ENCODE results near the gene ARSG.
"Not testable (repeated sequence)": the region's sequence is repeated elsewhere in the genome, so short reads cannot be mapped to it uniquely, and the experiment has no call there.

ARSG gene

GRCh38 chr17:68359791-68360535 is 68.7 kb downstream of the ARSG start:
- DNase-seq (ENCODE audit: insufficient read length, low spot score) (no peak), FAIRE-seq (no peak)

- FAIRE-seq (peak; percentile 88), DNase-seq (ENCODE audit: insufficient read length, low spot score) (no peak)
Observed at GRCh38 chr17:68365469-68365868, 74.2 kb downstream of the ARSG start.

GRCh38 chr17:68368387-68368786 is 77.1 kb downstream of the ARSG start:
- no peak for FAIRE-seq

GRCh38 chr17:68375566-68375965 is 84.3 kb downstream of the ARSG start:
- no peak for FAIRE-seq

More at GRCh38 chr17:68368387-68368786, 77.1 kb downstream of the ARSG start:
- no peak for DNase-seq (ENCODE audit: insufficient read length, low spot score)

GRCh38 chr17:68376178-68376577 is 84.9 kb downstream of the ARSG start:
- not testable (repeated sequence) for DNase-seq (ENCODE audit: insufficient read length, low spot score); FAIRE-seq

More at GRCh38 chr17:68375566-68375965, 84.3 kb downstream of the ARSG start:
- no peak for DNase-seq (ENCODE audit: insufficient read length, low spot score)

- DNase-seq (ENCODE audit: insufficient read length, low spot score) (peak; percentile 28), FAIRE-seq (no peak)
Observed at GRCh38 chr17:68377771-68378267, 86.5 kb downstream of the ARSG start.

GRCh38 chr17:68378268-68379176 is 87.2 kb downstream of the ARSG start:
- FAIRE-seq = no peak
- DNase-seq (ENCODE audit: insufficient read length, low spot score) = peak; percentile 81

- FAIRE-seq (no peak), DNase-seq (ENCODE audit: insufficient read length, low spot score) (no peak)
Observed at GRCh38 chr17:68379177-68379510, 87.8 kb downstream of the ARSG start.

- FAIRE-seq = no peak
- DNase-seq (ENCODE audit: insufficient read length, low spot score) = no peak
Observed at GRCh38 chr17:68379692-68380677, 88.7 kb downstream of the ARSG start.

- FAIRE-seq (peak; percentile 42), DNase-seq (ENCODE audit: insufficient read length, low spot score) (peak; percentile 90)
Observed at GRCh38 chr17:68381076-68381900, 90.0 kb downstream of the ARSG start.

- no peak for DNase-seq (ENCODE audit: insufficient read length, low spot score)
- no peak for FAIRE-seq
Observed at GRCh38 chr17:68382582-68383085, 91.3 kb downstream of the ARSG start.

- no peak for DNase-seq (ENCODE audit: insufficient read length, low spot score)
- no peak for FAIRE-seq
Observed at GRCh38 chr17:68383120-68383442, 91.8 kb downstream of the ARSG start.

GRCh38 chr17:68383443-68384321 is 92.4 kb downstream of the ARSG start:
- DNase-seq (ENCODE audit: insufficient read length, low spot score) (peak; percentile 68), FAIRE-seq (peak; percentile 55)

GRCh38 chr17:68384471-68384870 is 93.2 kb downstream of the ARSG start:
- FAIRE-seq (no peak), DNase-seq (ENCODE audit: insufficient read length, low spot score) (no peak)

GRCh38 chr17:68384941-68385340 is 93.6 kb downstream of the ARSG start:
- DNase-seq (ENCODE audit: insufficient read length, low spot score) (no peak), FAIRE-seq (no peak)

- FAIRE-seq (no peak), DNase-seq (ENCODE audit: insufficient read length, low spot score) (no peak)
Observed at GRCh38 chr17:68385490-68386215, 94.4 kb downstream of the ARSG start.

GRCh38 chr17:68387435-68388218 is 96.3 kb downstream of the ARSG start:
- FAIRE-seq (no peak), DNase-seq (ENCODE audit: insufficient read length, low spot score) (no peak)

All from HTR-8/SVneo (cell line).